Neural progenitor cell (in vitro differentiated cells): ENCODE measurements around the gene CYP4Z1. TPM values are rescaled to one million over a fixed set of nuclear protein-coding genes. Genes with fewer than 3 reads are reported as not detected.
"Not testable (repeated sequence)": the region's sequence is repeated elsewhere in the genome, so short reads cannot be mapped to it uniquely, and the experiment has no call there.

ENCODE experiments used
- DNase-seq: peaks from one replicate; pipeline ENCODE4 v3.0.0-alpha.2; 2016; ENCODE audit warnings: low spot score
- H2AFZ ChIP-seq: fragments of 200-600 bp; sonication (generic); replicated peaks from 2 replicates; pipeline ENCODE4 v1.6.1; 2016; ENCODE audit warnings: antibody characterized with exemption
- H3F3A ChIP-seq: fragments of 200-600 bp; sonication (generic); 2 replicates; pipeline ENCODE4 v1.6.1; 2016; ENCODE audit warnings: antibody characterized with exemption, low read depth
- H3K27ac ChIP-seq: fragments of 200-600 bp; sonication (generic); 2 replicates; pipeline ENCODE4 v1.5.1; 2016; ENCODE audit warnings: mild to moderate bottlenecking
- H3K27me3 ChIP-seq: fragments of 200-600 bp; sonication (generic); 2 replicates; pipeline ENCODE4 v1.6.1; 2016; ENCODE audit warnings: mild to moderate bottlenecking, moderate library complexity
- H3K36me3 ChIP-seq: fragments of 200-600 bp; sonication (generic); 2 replicates; pipeline ENCODE4 v1.5.1; 2016
- H3K4me1 ChIP-seq: fragments of 200-600 bp; sonication (generic); 2 replicates; pipeline ENCODE4 v1.6.1; 2016; ENCODE audit warnings: mixed run types
- H3K4me2 ChIP-seq: fragments of 200-600 bp; sonication (generic); 2 replicates; pipeline ENCODE4 v1.6.1; 2016
- H3K4me3 ChIP-seq: fragments of 200-600 bp; sonication (generic); 2 replicates; pipeline ENCODE4 v1.5.1; 2016
- H3K79me2 ChIP-seq: fragments of 200-600 bp; sonication (generic); 2 replicates; pipeline ENCODE4 v1.6.1; 2016; ENCODE audit warnings: low read depth
- H3K9ac ChIP-seq: fragments of 200-600 bp; sonication (generic); 2 replicates; pipeline ENCODE4 v1.6.1; 2016
- H3K9me3 ChIP-seq: fragments of 200-600 bp; sonication (generic); 2 replicates; pipeline ENCODE4 v1.5.1; 2016; ENCODE audit warnings: low read depth
- H4K20me1 ChIP-seq: fragments of 200-600 bp; sonication (generic); 2 replicates; pipeline ENCODE4 v1.6.1; 2016; ENCODE audit warnings: low read depth
- H3K27ac Mint-ChIP-seq: 3 replicates; pipeline ENCODE4 v1.8.0; 2021; ENCODE audit warnings: mixed read lengths
- H3K27me3 Mint-ChIP-seq: 2 replicates; pipeline ENCODE4 v1.8.0; 2022; ENCODE audit warnings: low read depth, mild to moderate bottlenecking, inconsistent platforms, moderate library complexity, mixed read lengths; ENCODE audit not compliant: insufficient read depth
- H3K36me3 Mint-ChIP-seq: 3 replicates; pipeline ENCODE4 v1.8.0; 2021; ENCODE audit warnings: mixed read lengths
- H3K4me1 Mint-ChIP-seq: 3 replicates; pipeline ENCODE4 v1.8.0; 2021; ENCODE audit warnings: mixed read lengths
- H3K4me3 Mint-ChIP-seq: 3 replicates; pipeline ENCODE4 v1.8.0; 2021; ENCODE audit warnings: mild to moderate bottlenecking, moderate library complexity, mixed read lengths
- H3K9me3 Mint-ChIP-seq: 3 replicates; pipeline ENCODE4 v1.8.0; 2020; ENCODE audit warnings: mixed read lengths
- EZH2 ChIP-seq: fragments of 200-600 bp; sonication (generic); IDR thresholded peaks from 2 replicates; pipeline ENCODE4 v1.6.1; 2017; ENCODE audit warnings: antibody characterized with exemption, mild to moderate bottlenecking, moderate library complexity
- EZH2phosphoT487 ChIP-seq: fragments of 200-600 bp; sonication (generic); IDR thresholded peaks from 2 replicates; pipeline ENCODE4 v1.6.1; 2017; ENCODE audit warnings: antibody characterized with exemption
- total RNA-seq: library from RNA; depleted of rRNA; stranded (reverse); fragments of >200 nt; gene quantifications from 2 replicates; pipeline ENCODE4 v1.2.3, GENCODE V29; 2015; ENCODE audit warnings: low replicate concordance
- TF ChIP-seq, protein P1 (sequence below): fragments of 200-600 bp; sonication (generic); IDR thresholded peaks from 2 replicates; pipeline ENCODE4 v1.5.1; 2017; ENCODE audit warnings: antibody characterized with exemption, mild to moderate bottlenecking

CYP4Z1 gene
- total RNA-seq, 1 donor from 2014 or later, result not detected

GRCh38 chr1:47089356-47089755 is 22.3 kb downstream of the CYP4Z1 start:
- DNase-seq, result peak; percentile 39
- H3K36me3 Mint-ChIP-seq, result not testable (repeated sequence)

GRCh38 chr1:47091476-47091875 is 24.4 kb downstream of the CYP4Z1 start:
- TF ChIP-seq, protein P1, sequence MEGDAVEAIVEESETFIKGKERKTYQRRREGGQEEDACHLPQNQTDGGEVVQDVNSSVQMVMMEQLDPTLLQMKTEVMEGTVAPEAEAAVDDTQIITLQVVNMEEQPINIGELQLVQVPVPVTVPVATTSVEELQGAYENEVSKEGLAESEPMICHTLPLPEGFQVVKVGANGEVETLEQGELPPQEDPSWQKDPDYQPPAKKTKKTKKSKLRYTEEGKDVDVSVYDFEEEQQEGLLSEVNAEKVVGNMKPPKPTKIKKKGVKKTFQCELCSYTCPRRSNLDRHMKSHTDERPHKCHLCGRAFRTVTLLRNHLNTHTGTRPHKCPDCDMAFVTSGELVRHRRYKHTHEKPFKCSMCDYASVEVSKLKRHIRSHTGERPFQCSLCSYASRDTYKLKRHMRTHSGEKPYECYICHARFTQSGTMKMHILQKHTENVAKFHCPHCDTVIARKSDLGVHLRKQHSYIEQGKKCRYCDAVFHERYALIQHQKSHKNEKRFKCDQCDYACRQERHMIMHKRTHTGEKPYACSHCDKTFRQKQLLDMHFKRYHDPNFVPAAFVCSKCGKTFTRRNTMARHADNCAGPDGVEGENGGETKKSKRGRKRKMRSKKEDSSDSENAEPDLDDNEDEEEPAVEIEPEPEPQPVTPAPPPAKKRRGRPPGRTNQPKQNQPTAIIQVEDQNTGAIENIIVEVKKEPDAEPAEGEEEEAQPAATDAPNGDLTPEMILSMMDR, result peak; percentile 55
- not testable (repeated sequence) for H3K4me1 Mint-ChIP-seq, H3K4me3 Mint-ChIP-seq, H3K36me3 ChIP-seq, H3K9ac ChIP-seq, H2AFZ ChIP-seq, H3K27me3 Mint-ChIP-seq, H3F3A ChIP-seq, H3K4me1 ChIP-seq, H3K27ac ChIP-seq, H4K20me1 ChIP-seq, H3K36me3 Mint-ChIP-seq, H3K27ac Mint-ChIP-seq, H3K4me3 ChIP-seq, H3K9me3 Mint-ChIP-seq, H3K79me2 ChIP-seq, H3K9me3 ChIP-seq, H3K4me2 ChIP-seq, H3K27me3 ChIP-seq, DNase-seq

More at GRCh38 chr1:47089356-47089755, 22.3 kb downstream of the CYP4Z1 start:
- TF ChIP-seq, protein P1, result peak; percentile 66
- not testable (repeated sequence) for H3F3A ChIP-seq, H3K27ac Mint-ChIP-seq, H3K4me1 Mint-ChIP-seq, H3K36me3 ChIP-seq, H3K9me3 ChIP-seq, H3K27ac ChIP-seq, H3K4me3 Mint-ChIP-seq, H2AFZ ChIP-seq, H3K27me3 ChIP-seq, H3K9me3 Mint-ChIP-seq, H3K27me3 Mint-ChIP-seq, H3K4me3 ChIP-seq, H4K20me1 ChIP-seq, H3K79me2 ChIP-seq, H3K4me1 ChIP-seq, H3K9ac ChIP-seq, H3K4me2 ChIP-seq

GRCh38 chr1:47104816-47105215 is 37.8 kb downstream of the CYP4Z1 start:
- DNase-seq, result no peak
- Mint-ChIP-seq H3K4me1 (no peaks in the 10 kb centered on the region), H3K9me3 (peaks cover 6% of the 10 kb centered on the region), H3K4me3 (no peak overlapping the region), H3K27me3 (peaks cover 3% of the 10 kb centered on the region), H3K36me3 (no peaks in the 10 kb centered on the region), H3K27ac (no peak overlapping the region)
- no peaks in the 10 kb centered on the region for H3K79me2 ChIP-seq
- no peak overlapping the region for H3K4me3 ChIP-seq
- no peak overlapping the region for H3K4me2 ChIP-seq
- no peak overlapping the region for H3K9ac ChIP-seq
- H3F3A ChIP-seq, result no peaks in the 10 kb centered on the region
- no peak overlapping the region for H3K27ac ChIP-seq
- no peaks in the 10 kb centered on the region for H3K27me3 ChIP-seq
- H2AFZ ChIP-seq, result no peak overlapping the region
- no peaks in the 10 kb centered on the region for H3K9me3 ChIP-seq
- no peaks in the 10 kb centered on the region for H3K4me1 ChIP-seq
- no peaks in the 10 kb centered on the region for H4K20me1 ChIP-seq
- no peaks in the 10 kb centered on the region for H3K36me3 ChIP-seq
- TF ChIP-seq, protein P1, result no peak
- TF ChIP-seq EZH2phosphoT487 (no peak), EZH2 (no peak)

DNA sequence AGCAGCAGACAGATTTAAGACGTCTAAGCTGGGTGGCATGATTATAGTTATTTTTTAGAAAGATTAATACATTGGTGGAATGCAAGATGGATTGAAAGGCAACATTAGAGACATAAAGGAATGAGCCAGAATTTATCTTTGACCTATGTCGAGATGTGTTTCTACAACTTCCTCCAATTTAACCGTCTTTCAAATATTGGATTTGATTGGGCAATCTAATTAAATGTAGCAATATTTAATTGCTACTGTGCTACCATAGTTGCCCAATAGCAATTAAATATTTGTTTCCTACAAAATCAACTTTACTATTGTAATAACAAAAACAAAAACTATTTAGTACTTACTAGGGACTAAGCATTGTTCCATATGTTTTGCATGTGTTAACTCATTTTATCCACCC is 39.8 kb downstream of the CYP4Z1 start:
- H4K20me1 ChIP-seq, result no peaks in the 10 kb centered on the region
- Mint-ChIP-seq H3K27me3 (peaks cover 3% of the 10 kb centered on the region), H3K27ac (no peak overlapping the region), H3K4me3 (no peak overlapping the region), H3K9me3 (peaks cover 6% of the 10 kb centered on the region), H3K36me3 (no peaks in the 10 kb centered on the region), H3K4me1 (no peaks in the 10 kb centered on the region)
- TF ChIP-seq EZH2 (no peak), EZH2phosphoT487 (no peak)
- TF ChIP-seq, protein P1, result no peak
- no peaks in the 10 kb centered on the region for H3K4me1 ChIP-seq
- H3F3A ChIP-seq, result no peaks in the 10 kb centered on the region
- H3K79me2 ChIP-seq, result no peaks in the 10 kb centered on the region
- H3K4me3 ChIP-seq, result no peak overlapping the region
- H3K36me3 ChIP-seq, result no peaks in the 10 kb centered on the region
- no peak overlapping the region for H3K4me2 ChIP-seq
- DNase-seq, result no peak
- no peaks in the 10 kb centered on the region for H3K9me3 ChIP-seq
- H2AFZ ChIP-seq, result no peak overlapping the region
- H3K27ac ChIP-seq, result no peak overlapping the region
- H3K9ac ChIP-seq, result no peak overlapping the region
- H3K27me3 ChIP-seq, result no peaks in the 10 kb centered on the region

- not testable (repeated sequence) for H3K27me3 Mint-ChIP-seq, H3K4me1 ChIP-seq, H3K36me3 Mint-ChIP-seq, H3K4me2 ChIP-seq, H3K27ac Mint-ChIP-seq, H3K9ac ChIP-seq, H3K4me3 Mint-ChIP-seq, H4K20me1 ChIP-seq, H3K79me2 ChIP-seq, H3K4me1 Mint-ChIP-seq, DNase-seq, H3K27me3 ChIP-seq, H3K9me3 Mint-ChIP-seq, H3K4me3 ChIP-seq, H3K36me3 ChIP-seq, H3K27ac ChIP-seq, H3F3A ChIP-seq, H3K9me3 ChIP-seq
- peak overlapping the region; percentile 17 for H2AFZ ChIP-seq
These were observed 41.0 kb downstream of the CYP4Z1 start for GRCh38 chr1:47107851-47108574.
